Measurements from ENCODE around the gene CHD2.

CHD2 gene

GRCh38 chr15:92885224-92886041 lies 14.7 kb upstream of the CHD2 start:
- H3K4me3 ChIP-seq (replicated peaks; ENCODE audit: low read depth, low read length): peak overlapping the region; percentile 84

GRCh38 chr15:92886042-92886537 lies 14.0 kb upstream of the CHD2 start:
- DNase-seq (ENCODE audit: extremely low read depth, low read depth): no peak
- H3K4me3 ChIP-seq (replicated peaks; ENCODE audit: low read depth, low read length): peak overlapping the region; percentile 84; the same call in 1 of the 2 replicates
- TF ChIP-seq CTCF (IDR thresholded peaks at IDR 0.05; ENCODE audit: low read depth, low read length, missing control alignments): no peak

More at GRCh38 chr15:92885224-92886041, 14.7 kb upstream of the CHD2 start:
- no peak for DNase-seq (ENCODE audit: extremely low read depth, low read depth)
- TF ChIP-seq CTCF (IDR thresholded peaks at IDR 0.05; ENCODE audit: low read depth, low read length, missing control alignments): no peak

- DNase-seq (ENCODE audit: extremely low read depth, low read depth): no peak
- no peak overlapping the region; the same call in 1 of the 2 replicates for H3K4me3 ChIP-seq (replicated peaks; ENCODE audit: low read depth, low read length)
Measured at GRCh38 chr15:92886815-92887214, 13.3 kb upstream of the CHD2 start.

GRCh38 chr15:92887869-92888268 lies 12.3 kb upstream of the CHD2 start:
- no peak for DNase-seq (ENCODE audit: extremely low read depth, low read depth)
- no peak for TF ChIP-seq CTCF (IDR thresholded peaks at IDR 0.05; ENCODE audit: low read depth, low read length, missing control alignments)
- no peak overlapping the region for H3K4me3 ChIP-seq (replicated peaks; ENCODE audit: low read depth, low read length)

More at GRCh38 chr15:92886815-92887214, 13.3 kb upstream of the CHD2 start:
- no peak for TF ChIP-seq CTCF (IDR thresholded peaks at IDR 0.05; ENCODE audit: low read depth, low read length, missing control alignments)

- DNase-seq (ENCODE audit: extremely low read depth, low read depth): no peak
- no peak overlapping the region for H3K4me3 ChIP-seq (replicated peaks; ENCODE audit: low read depth, low read length)
- no peak for TF ChIP-seq CTCF (IDR thresholded peaks at IDR 0.05; ENCODE audit: low read depth, low read length, missing control alignments)
Measured at GRCh38 chr15:92889390-92890107, 10.6 kb upstream of the CHD2 start.

GRCh38 chr15:92891533-92892200 lies 8.5 kb upstream of the CHD2 start:
- TF ChIP-seq CTCF (IDR thresholded peaks at IDR 0.05; ENCODE audit: low read depth, low read length, missing control alignments): no peak
- no peak for DNase-seq (ENCODE audit: extremely low read depth, low read depth)
- H3K4me3 ChIP-seq (replicated peaks; ENCODE audit: low read depth, low read length): no peak overlapping the region

Data from HFF-Myc (cell line).